GM19023 (cell line): ENCODE measurements around the gene RMND5B.
A peak's percentile ranks its signal among the peaks of the same experiment; 100 is the strongest.
"Not testable (repeated sequence)": the region's sequence is repeated elsewhere in the genome, so short reads cannot be mapped to it uniquely, and the experiment has no call there.

Experiments
- ATAC-seq: cut with Tn5 transposase; IDR thresholded peaks from one replicate; pipeline ENCODE4 v1.9.1; 2021; ENCODE audit warnings: mild to moderate bottlenecking, moderate library complexity; ENCODE audit not compliant: unreplicated experiment

RMND5B gene

DNA sequence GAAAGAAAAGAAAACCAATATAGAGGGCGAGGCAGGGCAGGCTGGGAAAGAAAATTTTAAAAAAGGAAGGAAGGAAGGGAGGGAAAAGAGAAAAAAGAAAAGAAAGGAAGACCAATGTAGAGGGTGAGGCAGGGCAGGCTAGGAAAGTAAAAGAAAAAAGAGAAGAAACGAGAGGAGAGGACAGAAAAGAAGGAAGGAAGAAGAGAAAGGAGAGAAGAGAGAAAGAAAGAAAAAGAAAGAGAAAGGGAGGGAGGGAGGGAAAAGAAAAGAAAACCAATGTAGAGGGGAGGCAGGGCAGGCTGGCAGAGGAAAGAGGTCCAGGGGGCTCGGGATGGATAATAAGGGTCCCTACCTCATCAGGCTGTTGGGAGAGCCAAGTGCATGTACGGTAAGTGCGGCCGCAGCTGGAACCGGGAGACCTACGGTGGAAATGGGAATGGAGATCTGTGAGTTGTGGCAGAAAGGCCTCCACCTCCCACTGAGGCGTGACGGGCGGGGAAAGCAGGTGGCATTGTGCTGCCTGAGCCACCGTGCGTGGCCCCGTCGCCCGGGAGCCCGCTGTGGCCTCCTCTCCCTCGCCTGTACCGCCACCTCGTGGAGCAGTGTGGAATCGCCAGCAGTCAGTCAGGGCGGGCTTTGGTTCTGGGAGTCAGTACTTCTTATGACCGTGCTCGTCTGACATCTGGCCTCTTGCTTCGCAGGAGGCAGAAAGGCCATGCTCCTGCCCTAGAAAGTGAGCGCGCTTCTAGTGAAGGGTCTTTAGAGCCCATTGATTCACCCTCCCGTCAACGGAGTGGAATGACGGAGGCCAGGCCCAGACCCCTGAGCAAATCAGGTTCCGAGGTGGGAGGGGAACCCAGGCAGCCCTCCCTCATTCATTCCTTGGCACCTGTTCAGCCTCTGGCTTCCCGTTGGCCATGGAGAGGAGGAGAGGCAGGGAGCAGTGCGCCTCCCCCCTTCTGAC is 33.2 kb downstream of the RMND5B start:
- peak; percentile 94 for ATAC-seq

DNA sequence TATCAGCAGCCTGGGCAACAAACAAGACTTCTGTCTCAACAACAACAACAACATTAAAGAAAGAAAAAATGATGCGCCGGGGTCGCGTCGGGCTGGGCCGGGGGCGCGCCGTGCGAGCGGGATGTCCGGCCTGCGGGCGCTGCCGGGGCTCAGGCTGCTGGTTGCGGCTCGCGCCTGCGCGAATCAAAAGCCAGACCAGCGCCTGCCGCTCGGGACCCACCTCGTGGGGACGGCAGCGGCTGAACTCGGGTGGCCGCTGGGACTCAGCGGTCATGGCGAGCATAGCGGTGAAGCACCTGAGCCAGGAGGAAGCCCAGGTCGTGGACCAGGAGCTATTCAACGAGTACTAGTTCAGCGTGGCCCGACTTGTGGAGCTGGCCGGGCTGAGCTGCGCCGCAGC is 34.8 kb downstream of the RMND5B start:
- ATAC-seq: no peak

DNA sequence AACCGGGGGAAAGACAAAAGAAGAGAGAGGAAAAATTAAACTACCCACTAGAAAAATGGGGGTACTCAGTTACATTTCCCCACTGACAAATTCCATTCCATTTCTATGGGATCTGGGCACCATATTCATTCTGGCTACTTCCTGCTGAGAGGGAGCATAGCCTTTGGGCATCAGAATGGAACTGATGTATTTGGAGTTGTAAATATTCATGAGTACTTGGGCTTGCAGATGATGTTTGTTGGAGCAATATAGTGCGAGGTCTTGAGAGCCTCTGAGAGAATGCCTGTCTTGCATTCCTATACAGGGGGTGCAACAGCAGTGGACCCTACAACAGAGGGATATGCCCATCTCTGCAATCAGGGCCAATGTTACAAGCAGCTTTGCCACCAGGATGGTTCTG is 39.6 kb downstream of the RMND5B start:
- no peak for ATAC-seq

DNA sequence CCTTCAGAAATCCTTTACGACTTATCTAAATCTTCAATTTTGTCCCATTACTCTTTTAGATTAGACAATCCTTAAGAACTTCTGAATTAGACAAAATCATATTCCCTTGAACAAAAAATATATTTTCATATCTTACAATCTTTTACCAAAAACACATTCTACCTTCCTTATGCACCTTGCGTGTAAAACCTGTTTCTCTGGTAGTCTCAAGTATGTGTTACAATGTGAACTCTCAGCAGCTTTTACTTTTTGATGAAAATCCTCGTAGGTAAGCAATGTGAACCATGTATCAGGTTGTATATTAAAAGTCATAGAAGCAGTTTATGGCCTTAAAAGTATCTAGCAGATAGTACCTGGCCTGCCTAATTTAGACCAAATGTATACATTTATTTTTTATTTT is 43.6 kb downstream of the RMND5B start:
- no peak for ATAC-seq

DNA sequence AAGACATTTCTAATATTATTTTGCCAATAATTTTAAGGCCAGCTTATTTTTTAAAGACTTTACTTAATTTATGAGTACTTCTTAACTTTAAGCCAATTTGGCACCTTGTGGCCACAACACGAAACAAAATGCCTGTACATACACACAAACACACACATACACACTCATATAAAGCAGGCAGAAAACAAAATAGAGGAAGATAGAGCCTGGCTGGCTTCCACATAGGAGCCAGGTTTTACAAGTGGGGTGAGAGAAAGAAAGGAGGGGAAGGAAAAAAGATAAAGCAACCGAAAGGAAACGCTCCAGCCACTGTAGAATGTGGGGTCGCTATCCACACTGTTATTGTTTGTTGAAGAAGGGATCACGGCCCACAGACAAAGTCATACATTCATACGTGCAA is 46.0 kb downstream of the RMND5B start:
- ATAC-seq: no peak

DNA sequence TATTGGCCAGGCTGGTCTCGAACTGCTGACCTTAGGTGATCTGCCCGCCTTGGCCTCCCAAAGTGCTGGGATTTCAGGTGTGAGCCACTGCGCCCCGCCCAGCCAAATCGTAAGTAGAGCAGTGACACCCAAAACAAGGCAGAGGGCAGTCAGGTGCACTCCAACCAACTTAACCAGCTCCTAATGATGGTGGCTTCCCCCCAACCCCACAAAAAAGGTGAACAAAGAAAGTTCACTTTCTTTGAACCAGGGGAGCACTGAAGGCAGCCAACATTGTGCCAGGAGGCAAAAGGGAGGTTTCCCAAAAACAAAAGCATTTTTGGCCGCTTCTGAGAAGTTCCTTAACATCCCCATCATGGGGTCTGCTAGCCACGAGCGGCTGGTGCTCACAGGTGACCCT is 46.8 kb downstream of the RMND5B start:
- no peak for ATAC-seq

DNA sequence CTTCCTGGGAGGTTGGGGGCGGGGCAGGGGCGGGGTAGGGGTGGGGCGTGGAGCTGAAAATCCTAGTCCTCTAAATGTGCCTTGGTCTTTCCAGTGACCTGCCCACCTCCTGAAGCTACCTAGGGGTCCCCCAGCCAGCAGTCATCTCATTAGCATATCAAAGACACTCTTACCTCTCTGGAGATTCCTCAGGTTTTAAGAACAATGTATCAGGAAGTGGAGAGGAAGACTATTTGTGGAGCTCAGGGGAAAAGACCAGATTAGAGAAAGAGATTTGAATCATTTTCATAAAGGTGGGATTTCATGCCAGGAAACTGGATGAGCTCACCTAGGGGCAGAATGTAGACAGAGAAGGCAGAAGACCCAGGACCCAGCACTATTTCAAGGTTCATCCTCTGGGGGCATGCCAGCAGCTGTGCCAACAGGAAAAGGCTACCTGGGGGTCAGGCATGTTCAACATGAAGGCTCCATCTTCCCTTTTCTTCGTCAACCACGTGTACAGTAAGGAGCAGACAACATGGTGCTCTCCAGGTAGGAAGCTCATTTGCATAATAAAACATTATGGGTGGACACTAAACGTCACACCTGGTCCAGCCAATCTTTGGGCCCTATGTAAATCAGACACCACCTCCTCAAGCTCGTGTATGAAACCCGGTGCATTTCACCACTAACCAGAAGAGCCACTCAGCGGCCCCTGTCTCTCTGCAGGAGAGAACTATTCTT is 49.5 kb downstream of the RMND5B start:
- no peak for ATAC-seq

DNA sequence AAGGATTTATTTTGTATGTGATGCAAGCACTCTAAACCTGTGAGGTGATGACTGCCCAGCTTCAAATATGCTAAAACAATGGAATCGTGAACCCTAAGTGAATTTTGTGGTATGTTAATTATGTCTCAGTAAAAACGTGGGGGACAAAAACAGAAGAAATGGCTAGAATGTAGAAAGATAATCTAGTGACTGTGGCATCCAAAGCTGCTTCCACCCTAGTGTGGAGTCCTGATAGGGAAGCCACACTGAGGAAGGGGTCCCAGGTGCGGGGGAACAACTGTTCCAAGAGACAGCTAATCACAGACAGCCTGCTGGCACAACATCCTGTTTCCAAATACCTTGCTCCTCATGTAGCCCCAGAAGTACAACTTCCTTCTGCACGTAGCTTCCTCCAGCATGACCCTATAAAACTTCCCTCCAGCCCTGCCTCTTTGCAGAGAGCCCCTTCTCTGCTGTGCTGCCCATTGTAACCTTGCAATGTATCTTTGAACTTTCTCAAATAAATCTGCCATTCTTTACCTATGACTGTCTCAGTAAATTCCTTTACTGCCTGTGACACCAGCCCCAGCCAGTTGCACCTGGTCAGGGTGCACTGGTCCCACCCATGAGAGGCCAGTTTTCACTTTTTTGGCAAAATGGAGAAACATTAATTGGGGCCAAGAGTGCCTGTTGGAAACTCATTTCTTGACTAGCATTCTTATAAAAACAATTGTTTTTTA is 51.5 kb downstream of the RMND5B start:
- no peak for ATAC-seq

DNA sequence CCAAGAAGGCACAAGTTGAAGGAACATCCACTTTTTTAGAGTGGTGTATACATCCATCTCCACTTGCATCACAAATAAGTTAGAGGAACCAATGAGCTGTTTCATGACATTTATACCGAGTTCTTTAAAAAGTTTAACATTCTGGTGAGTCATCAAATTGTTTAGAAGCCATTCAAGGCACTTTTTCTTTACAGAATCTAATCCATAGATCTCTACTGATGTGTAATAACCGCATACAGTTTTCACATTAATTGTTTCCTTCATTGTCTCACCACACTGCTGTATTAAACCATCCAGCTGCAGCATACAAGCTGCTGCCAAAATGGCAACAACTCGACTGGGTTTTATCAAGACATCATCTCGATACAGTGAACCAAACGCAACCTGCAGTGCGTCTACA is 55.6 kb downstream of the RMND5B start:
- ATAC-seq: no peak

DNA sequence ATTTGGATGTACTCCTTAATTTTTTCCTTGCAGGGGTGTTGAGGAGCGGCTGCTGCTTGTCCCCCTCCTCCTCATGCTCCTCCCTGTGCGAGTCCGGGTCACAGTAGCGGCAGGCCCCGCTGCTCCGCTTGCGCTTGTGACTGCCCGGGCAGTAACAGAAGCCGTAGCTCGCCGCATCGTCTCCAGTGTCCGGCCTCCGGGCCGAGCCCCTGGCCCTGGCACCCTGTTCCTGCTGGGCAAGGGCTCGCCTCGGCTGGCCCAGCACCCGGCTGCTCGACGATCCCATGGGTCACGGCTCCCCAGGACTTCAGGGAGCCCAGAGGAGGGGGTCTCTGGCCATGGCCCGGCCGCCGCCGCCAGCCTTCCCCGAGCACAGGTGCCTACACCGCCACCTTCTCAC is 56.2 kb downstream of the RMND5B start, which contains the start of gene GMCL2:
Gene GMCL2, minus strand, starts transcription at position 358 of the 400 bp plus-strand sequence. Its CDS starts 72 bp downstream, at position 286.
- no peak for ATAC-seq

DNA sequence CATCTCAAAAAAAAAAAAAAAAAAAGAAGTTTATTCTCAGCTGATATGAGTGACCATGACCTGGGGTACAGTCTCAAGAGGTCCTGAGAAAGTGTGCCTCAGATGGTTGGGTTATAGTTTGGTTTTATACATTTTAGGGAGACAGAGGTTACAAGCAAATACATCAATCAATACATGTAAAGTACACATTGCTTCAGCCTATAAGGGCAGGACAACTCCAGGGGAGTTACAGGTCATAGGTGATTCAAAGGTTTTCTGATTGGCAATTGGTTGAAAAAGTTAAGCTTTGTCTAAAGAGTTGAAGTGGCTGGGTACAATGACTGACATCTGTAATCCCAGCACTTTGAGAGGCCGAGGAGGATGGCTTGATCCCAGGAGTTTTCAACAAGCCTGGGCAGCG is 58.6 kb downstream of the RMND5B start:
- ATAC-seq: no peak

DNA sequence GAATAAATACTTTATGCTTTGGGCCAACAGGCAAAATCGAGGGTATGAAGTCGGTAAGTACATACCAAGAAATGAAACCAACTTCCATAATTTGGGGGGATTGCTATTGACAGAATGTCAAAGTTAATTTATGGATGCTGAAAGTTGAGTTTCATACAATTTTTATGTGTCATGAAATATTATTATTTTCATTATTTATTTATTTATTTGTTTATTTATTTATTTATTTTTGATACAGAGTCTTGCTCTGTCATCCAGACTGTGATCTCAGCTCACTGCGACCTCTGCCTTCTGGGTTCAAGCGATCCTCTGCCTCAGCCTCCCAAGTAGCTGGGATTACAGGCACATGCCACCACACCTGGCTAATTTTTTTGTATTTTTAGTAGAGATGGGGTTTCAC is 60.8 kb downstream of the RMND5B start:
- no peak for ATAC-seq

DNA sequence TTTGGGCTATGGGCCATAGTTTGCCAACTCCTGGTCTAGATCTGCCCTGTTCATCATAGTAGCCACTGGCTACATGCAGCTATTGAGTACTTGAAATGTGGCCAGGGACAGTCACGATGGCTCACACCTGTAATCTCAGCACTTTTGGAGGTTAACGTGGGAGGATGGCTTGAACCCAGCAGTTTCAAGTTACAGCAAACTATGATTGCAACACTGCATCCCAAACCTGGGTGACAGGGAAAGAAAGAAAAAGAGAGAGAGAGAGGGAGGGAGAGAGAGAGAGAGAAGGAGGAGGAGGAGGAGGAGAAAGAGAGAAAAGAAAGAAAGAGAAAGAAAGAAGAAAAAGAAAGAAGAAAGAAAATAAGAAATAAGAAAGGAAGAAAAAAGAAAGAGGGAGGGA is 61.4 kb downstream of the RMND5B start:
- ATAC-seq: no peak

DNA sequence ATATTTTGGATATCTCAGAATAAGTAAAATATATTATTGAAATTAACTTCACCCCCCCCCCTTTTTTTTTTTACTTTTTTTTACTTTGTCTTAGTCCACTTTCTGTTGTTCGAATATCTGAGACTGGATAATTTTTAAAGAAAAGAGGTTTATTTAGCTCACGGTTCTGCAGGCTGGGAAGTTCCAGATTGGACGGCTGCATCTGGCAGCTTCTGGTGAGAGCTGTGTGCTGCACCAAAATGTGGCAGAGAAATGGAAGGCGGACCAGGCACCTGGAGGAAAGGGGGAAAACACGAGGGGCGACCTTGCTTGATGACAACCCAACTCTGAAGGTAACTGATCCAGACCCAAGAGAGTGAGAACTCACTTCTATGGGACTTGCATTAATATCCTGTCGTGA is 62.0 kb downstream of the RMND5B start:
- no peak for ATAC-seq

DNA sequence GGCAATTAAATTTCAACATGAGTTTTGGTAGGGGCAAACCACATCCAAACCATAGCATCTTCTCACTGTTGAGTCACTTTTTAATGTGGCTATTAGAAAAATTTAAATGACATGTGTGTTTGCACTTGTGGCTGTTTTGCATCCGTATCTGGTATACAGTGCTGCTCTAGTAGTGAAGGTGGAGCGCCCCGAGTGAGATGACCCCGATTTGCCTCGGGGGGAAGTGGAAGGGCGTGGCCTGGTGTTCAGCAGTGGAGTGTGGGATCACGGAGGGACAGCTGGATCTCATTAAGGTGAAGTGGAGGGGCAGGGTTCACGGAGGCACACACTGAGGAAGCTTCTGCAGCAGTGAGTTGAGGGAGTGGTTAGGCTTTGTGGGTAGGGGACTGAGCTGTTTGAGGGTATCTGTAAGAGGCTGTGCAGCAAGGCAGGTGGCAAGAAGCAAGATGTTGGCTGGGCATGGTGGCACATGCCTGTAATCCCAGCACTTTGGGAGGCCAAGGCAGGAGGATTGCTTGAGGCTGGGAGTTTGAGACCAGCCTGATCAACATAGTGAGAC is 62.5 kb downstream of the RMND5B start:
- ATAC-seq: no peak

DNA sequence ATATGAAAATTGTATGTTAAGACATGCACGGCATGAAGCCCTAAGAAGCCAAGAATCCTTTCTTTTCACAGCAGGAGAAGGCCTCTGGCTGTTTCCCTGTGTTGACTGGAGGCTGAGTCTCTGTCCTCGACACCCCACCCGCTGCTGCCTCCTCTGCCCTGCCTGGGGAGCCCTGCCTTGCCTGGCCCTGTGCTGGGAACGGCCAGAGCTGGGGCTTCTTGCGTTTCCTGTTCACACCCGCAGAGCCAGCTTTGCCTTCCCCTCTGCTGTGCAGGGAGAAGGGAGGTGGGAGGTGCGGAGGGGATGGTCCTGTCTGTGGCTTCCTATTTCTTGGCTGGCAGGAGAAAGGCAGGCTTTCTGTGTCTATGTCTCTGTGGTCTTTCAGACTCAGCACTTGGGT is 63.2 kb downstream of the RMND5B start:
- no peak for ATAC-seq

DNA sequence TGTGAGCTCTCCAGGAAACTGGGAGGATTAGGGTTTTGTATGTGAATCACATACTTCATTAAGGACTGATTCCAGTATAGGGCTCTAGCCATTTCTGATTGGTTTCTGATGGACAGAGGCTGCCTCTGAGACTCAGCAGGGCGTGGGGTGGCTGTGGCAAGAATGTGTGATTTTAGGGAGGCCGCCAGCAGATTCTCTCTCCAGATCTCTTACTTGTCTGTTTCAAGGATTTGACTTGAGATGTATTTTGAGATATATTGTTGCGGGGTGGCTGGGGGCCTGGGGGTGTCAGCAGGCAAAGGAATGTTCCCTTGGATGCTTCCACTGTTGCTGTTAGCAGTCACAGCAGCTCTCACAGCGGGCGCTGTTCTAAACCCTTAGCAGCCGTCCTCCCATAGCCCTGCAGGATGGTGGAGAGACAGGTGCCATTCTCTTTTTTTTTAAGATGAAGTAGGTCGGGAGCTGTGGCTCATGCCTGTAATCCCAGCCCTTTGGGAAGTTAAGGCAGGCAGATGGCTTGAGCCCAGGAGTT is 65.5 kb downstream of the RMND5B start:
- no peak for ATAC-seq

DNA sequence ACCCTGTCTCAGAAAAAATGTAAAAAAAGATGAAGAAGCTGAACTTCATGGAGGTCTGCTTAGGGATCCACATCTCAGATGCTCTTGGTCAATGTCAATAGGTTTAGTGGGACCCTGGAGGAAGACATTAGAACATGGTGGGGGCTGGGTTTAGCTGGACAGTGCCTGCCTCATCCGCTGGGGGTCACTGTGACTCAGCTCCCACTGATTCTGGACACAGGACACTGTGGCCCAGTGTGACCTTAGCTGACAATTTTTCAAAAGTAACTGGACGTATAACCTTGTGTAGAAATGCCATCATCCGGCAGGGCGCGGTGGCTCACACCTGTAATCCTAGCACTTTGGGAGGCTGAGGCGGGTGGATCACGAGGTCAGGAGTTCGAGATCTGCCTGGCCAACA is 66.2 kb downstream of the RMND5B start:
- ATAC-seq: no peak

DNA sequence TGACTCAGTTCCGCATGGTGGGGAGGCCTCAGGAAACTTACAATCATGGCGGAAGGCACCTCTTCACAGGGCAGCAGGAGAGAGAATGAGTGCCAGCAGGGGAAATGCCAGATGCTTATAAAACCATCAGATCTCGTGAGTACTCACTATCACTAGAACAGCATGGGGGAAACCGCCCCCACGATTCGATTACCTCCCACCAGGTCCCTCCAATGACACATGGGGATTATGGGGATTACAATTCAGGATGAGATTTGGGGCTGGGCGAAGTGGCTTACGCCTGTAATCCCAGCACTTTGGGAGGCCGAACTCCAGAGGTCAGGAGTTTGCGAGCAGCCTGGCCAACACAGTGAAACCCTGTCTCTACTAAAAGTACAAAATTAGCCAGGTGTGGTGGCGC is 67.3 kb downstream of the RMND5B start:
- ATAC-seq: not testable (repeated sequence)

DNA sequence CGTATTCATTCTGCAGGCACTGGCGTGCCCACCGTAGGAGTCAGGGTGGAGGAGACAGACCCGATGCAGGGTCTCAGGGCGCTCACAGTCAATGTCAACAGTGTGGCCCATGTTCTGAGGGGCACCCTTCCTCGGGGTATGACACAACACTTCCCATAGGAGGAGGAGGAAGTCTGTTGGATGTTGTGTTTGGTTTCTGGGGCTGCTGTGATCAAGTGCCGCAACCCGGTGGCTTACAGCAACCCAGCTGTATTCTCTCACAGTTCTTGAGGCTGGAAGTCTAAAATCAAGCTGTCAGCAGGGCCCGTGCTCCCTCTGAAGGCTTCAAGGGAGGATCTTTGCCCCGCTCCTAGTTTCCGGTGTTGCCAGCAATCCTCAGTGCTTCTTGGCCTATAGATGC is 67.9 kb downstream of the RMND5B start:
- no peak for ATAC-seq
